Stimulated activated CD8-positive, alpha-beta memory T cell treated with anti-CD3 and anti-CD28 coated beads, Interleukin-4, amount 100 ng/mL, for 1 hour (primary cell): ENCODE data around the gene TEX11.
"Not testable (repeated sequence)": the region's sequence is repeated elsewhere in the genome, so short reads cannot be mapped to it uniquely, and the experiment has no call there.

Experiments
- DNase-seq, 2 donors: peaks; one replicate each; pipeline ENCODE4 v3.0.0-alpha.2; 2020; ENCODE audit warnings: low read depth in 2 of 2, low spot score in 1 of 2

TEX11 gene

DNA sequence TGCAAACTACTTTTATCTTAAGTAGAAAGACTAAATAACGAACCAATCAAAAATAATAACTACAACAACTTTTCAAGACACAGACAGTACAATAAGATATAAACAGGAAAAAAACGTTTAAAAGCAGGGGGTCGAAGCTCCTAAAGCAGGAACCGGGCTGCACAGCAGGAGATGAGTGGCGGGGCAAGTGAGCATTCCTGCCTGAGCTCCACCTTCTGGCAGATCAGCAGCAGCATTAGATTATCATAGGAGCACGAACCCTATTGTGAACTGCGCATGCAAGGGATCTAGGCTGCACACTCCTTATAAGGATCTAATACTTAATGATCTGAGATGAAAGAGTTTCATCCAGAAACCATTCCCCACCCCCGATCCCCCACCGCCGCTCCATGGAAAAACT is 146.2 kb downstream of the TEX11 start:
- DNase-seq, result no peak

DNA sequence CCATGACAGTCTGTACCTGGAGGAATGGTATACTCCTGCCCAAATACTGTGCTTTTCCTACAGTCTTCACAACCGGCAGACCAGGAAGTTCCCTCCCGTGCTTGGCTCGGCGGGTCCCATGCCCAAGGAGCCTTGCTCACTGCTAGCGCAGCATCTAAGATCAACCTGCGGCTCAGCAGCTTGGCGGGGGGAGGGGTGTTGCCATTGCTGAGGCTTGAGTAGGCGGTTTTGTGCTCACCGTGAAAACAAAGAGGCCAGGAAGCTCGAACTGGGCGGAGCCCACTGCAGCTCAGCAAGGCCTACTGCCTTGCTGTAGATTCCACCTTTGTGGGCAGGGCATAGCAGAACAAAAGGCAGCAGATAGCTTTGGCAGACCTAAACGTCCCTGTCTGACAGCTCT is 152.7 kb downstream of the TEX11 start:
- DNase-seq, result peak; percentile 1 to 2

- DNase-seq, result no peak
Measured at GRCh38 chrX:70754169-70754848, 154.2 kb downstream of the TEX11 start.

GRCh38 chrX:70733774-70734173 is 174.7 kb downstream of the TEX11 start:
- DNase-seq, result not testable (repeated sequence)

GRCh38 chrX:70727961-70728360 is 180.6 kb downstream of the TEX11 start:
- not testable (repeated sequence) for DNase-seq

GRCh38 chrX:70720721-70721120 is 187.8 kb downstream of the TEX11 start:
- DNase-seq, result no peak

- DNase-seq, result not testable (repeated sequence)
Measured at GRCh38 chrX:70711336-70711735, 197.2 kb downstream of the TEX11 start.

DNA sequence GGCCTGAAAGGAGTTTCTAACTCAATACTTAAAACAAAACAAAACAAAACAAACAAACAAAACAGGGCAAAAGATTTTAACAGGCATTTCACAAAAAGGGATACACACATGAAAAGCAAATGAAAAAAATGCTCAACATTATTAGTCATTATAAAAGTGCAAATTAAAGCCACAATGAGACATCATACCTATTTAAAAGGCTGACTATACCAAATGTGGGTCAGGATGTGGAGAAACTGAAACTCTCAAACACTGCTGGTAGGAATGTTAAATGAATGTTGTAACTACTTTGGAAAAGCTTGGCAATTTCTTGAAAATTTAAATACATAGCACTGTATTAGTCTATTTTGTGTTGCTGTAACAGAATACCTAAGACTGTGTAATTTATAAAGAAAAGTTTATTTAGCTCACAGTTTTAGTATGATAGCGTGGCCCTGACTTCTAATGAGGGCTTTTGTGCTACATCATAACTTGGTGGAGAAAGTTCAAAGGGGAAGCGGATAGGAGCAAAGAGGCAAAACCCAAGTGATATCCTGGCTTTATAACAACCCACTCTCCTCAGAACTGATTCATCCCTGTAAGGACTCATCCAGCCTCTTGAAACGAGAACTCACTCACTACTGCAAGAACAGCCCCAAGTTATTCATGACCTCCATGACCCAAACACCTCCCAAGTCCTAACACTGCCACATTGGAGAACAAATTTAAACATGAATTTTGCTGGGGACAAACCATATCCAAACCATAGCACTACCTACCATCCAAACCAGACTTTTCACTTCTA is 214.0 kb downstream of the TEX11 start:
- no peak for DNase-seq

GRCh38 chrX:70679455-70679854 is 229.1 kb downstream of the TEX11 start:
- DNase-seq, result not testable (repeated sequence)

DNA sequence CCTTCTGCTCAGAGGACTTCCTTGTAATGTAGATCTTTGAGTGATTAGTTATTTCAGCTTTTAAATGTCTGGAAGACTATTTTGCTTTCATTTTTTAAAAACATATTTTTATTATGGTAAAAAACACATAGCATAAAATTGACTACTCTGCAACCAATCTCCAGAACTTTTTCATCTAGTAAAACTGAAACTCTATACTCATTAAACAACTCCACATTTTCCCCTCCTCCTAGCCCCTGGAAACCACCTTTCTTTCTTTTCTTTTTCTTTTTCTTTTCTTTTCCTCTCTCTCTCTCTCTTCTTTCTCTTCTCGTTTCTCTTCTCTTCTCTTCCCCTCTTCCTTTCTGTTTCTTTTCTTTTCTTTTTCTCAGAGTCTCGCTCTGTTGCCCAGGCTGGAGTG is 233.2 kb downstream of the TEX11 start:
- DNase-seq, result no peak

DNA sequence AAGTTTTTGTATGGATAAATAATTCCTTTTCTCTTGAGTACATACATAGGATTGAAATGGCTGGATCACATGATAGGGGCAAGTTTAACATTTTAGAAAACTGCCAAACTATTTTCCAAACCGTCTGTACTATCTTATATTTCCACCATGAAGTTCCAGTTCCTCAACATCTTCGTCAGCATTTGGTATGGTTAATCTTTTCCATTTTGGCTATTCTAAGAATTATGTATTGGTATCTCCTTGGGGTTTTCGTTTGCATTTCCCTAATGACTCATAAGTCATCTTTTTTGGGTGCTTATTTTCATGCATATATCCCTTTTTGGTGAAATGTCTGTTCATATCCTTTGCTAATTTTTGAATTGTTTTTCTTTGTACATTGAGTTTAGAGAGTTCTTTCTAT is 236.2 kb downstream of the TEX11 start:
- DNase-seq, result no peak

DNA sequence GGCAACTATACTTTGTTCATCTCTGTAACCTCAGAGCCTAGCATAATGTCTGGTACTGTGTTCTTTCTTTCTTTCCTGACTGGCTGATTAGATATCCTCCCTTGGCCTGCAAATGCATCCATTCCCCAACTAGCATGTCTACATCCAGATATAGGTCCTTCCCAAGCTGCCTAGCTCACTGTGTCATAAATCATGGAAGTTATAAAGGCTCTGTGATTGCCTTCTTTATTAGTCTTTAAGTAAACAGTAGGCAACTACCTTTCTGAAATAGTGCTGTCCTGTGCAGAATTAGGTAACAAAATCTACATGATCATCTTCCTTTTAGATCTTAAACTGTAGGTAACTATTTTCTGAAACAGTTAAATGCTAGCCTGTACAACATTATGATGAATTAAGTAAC is 239.4 kb downstream of the TEX11 start:
- no peak for DNase-seq

- DNase-seq, result no peak
Measured at GRCh38 chrX:70664726-70665125, 243.8 kb downstream of the TEX11 start.

- DNase-seq, result not testable (repeated sequence)
Measured at GRCh38 chrX:70661124-70661523, 247.4 kb downstream of the TEX11 start.

- DNase-seq, result not testable (repeated sequence)
Measured at GRCh38 chrX:70657546-70657945, 251.0 kb downstream of the TEX11 start.

DNA sequence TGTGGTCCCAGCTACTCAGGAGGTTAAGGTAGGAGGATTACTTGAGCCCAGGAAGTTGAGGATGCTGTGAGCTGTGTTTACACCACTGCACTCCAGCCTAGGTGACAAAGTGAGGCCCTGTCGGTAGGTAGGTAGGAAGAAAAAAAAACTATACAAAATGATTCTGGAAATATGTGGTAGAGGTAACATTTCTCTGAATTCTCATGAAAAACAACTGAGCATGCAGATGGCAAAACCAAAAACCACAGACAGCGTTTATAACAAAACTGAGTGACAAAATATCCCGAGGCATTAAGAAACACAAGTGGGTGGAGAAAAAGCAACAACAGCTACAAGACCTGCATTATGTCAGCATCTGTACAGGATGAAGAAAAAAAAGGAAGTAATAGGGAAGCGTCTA is 252.2 kb downstream of the TEX11 start:
- no peak for DNase-seq

DNA sequence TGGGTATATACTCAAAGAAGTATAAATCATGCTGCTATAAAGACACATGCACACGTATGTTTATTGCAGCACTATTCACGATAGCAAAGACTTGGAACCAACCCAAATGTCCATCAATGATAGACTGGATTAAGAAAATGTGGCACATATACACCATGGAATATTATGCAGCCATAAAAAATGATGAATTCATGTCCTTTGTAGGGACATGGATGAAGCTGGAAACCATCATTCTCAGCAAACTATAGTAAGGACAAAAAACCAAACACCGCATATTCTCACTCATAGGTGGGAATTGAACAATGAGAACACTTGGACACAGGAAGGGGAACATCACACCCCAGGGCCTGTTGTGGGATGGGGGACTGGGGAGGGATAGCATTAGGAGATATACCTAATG is 260.6 kb downstream of the TEX11 start:
- DNase-seq, result not testable (repeated sequence)

- no peak for DNase-seq
Measured at GRCh38 chrX:70636218-70636617, 272.3 kb downstream of the TEX11 start.

DNA sequence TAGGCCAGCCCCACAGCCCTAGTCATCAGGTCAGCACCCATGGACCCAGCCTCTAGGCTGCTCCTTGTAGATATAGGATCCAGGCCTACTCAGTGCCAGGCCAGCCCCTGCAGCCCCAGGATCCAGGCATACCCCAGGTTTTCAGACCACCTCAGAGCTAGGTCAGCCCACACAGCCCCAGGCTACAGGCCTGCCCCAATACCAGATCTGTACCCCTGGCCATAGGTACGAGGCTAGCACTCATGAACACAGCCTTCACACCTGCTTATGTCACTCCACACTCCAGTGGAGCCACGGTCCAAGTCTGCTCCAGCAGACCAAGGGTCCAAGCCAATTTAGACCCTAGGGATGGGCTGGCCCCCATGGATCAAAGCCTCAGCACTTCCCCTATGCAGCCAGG is 272.8 kb downstream of the TEX11 start:
- no peak for DNase-seq

DNA sequence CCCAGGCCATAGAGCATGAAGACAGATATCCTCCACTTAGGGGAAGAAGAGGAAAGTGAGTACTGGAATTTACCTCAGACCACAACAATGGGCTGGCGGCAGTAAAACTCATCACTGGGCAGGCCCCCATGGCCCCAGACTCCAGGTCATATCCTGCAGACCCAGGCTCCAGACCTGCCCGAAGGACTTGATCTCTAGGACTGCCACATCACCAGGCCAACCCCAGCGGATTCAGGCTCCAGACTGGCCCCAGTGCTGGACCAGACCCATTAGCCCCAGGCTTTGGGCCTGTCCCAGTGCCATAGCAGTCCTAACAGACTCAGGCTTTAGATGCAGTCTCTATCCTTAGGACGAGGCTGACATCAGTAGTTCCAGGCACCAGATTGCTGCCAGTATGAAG is 273.3 kb downstream of the TEX11 start:
- DNase-seq, result no peak

DNA sequence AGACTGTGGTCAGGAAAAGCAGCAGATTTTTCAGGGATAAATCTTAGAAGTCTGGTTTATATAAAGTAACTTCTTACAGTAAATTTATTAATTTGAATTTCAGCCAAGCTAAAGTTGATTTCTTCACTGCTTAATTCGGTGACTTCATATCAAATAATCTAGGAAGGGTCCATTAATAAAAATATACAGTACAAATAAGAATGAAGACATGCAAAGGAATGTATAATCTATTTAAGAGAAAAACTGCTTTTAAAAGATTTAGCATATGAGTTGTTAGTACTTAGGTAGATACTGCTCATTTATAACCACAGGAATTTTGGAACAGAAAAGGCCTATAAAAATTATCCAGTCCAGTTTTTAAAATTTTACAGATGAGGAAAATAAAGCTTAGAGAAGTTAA is 286.8 kb downstream of the TEX11 start:
- no peak for DNase-seq

GRCh38 chrX:70618467-70618866 is 290.0 kb downstream of the TEX11 start:
- no peak for DNase-seq

GRCh38 chrX:70613295-70613694 is 295.2 kb downstream of the TEX11 start:
- DNase-seq, result no peak
